Activated CD8-positive, alpha-beta memory T cell treated with anti-CD3 and anti-CD28 coated beads, Interleukin-2, amount 50 U/mL, for 48 hours (primary cell): ENCODE measurements around the gene HAS3.
"Not testable (repeated sequence)": the region's sequence is repeated elsewhere in the genome, so short reads cannot be mapped to it uniquely, and the experiment has no call there.

ENCODE experiments used
- DNase-seq: peaks from one replicate; pipeline ENCODE4 v3.0.0-alpha.2; 2020

HAS3 gene

GRCh38 chr16:69118994-69119393 lies 13.5 kb downstream of the HAS3 start:
- no peak for DNase-seq

GRCh38 chr16:69119536-69119935 lies 14.1 kb downstream of the HAS3 start:
- no peak for DNase-seq

GRCh38 chr16:69120096-69120664 lies 14.7 kb downstream of the HAS3 start:
- DNase-seq = no peak

GRCh38 chr16:69123910-69124309 lies 18.5 kb downstream of the HAS3 start:
- DNase-seq = no peak

- DNase-seq = not testable (repeated sequence)
These were observed 19.0 kb downstream of the HAS3 start for GRCh38 chr16:69124406-69124805.

- DNase-seq = not testable (repeated sequence)
These were observed 19.5 kb downstream of the HAS3 start for GRCh38 chr16:69124961-69125360.

GRCh38 chr16:69126221-69126620 lies 20.8 kb downstream of the HAS3 start:
- DNase-seq = no peak

- not testable (repeated sequence) for DNase-seq
These were observed 21.3 kb downstream of the HAS3 start for GRCh38 chr16:69126801-69127200.

- DNase-seq = no peak
These were observed 22.6 kb downstream of the HAS3 start for GRCh38 chr16:69127966-69128510.

GRCh38 chr16:69130461-69130860 lies 25.0 kb downstream of the HAS3 start:
- DNase-seq = no peak

- no peak for DNase-seq
These were observed 25.9 kb downstream of the HAS3 start for GRCh38 chr16:69131167-69131838.

- DNase-seq = peak; percentile 86
These were observed 26.5 kb downstream of the HAS3 start for GRCh38 chr16:69131839-69132423.

GRCh38 chr16:69132424-69133252 lies 27.2 kb downstream of the HAS3 start, which contains the start of the genes CHTF8 and UTP4:
Gene CHTF8 (minus strand): TSS chr16:69132588. CDS start chr16:69121458, 11,130 bp downstream.
Gene UTP4 (plus strand): TSS chr16:69132649. CDS start chr16:69133460, 811 bp downstream.
- DNase-seq = peak; percentile 93

- no peak for DNase-seq
These were observed 28.0 kb downstream of the HAS3 start for GRCh38 chr16:69133373-69133954.

GRCh38 chr16:69138608-69139007 lies 33.2 kb downstream of the HAS3 start:
- no peak for DNase-seq

- not testable (repeated sequence) for DNase-seq
These were observed 34.0 kb downstream of the HAS3 start for GRCh38 chr16:69139464-69139863.

GRCh38 chr16:69141014-69141413 lies 35.6 kb downstream of the HAS3 start:
- no peak for DNase-seq

GRCh38 chr16:69141936-69142335 lies 36.5 kb downstream of the HAS3 start:
- DNase-seq = no peak

- DNase-seq = no peak
These were observed 37.7 kb downstream of the HAS3 start for GRCh38 chr16:69143116-69143515.

GRCh38 chr16:69145658-69146057 lies 40.2 kb downstream of the HAS3 start:
- DNase-seq = no peak

- DNase-seq = not testable (repeated sequence)
These were observed 44.2 kb downstream of the HAS3 start for GRCh38 chr16:69149621-69150020.

- no peak for DNase-seq
These were observed 44.9 kb downstream of the HAS3 start for GRCh38 chr16:69150146-69150865.
